ENCODE results near the gene SLC25A39.
"Not testable (repeated sequence)": the region's sequence is repeated elsewhere in the genome, so short reads cannot be mapped to it uniquely, and the experiment has no call there.

SLC25A39 gene

GRCh38 chr17:44353672-44354331 lies 29.2 kb upstream of the SLC25A39 start:
- DNase-seq (ENCODE audit: low read depth): no peak

- DNase-seq (ENCODE audit: low read depth): no peak
Observed at GRCh38 chr17:44352828-44353671, 28.4 kb upstream of the SLC25A39 start.

- no peak for DNase-seq (ENCODE audit: low read depth)
Observed at GRCh38 chr17:44351961-44352827, 27.6 kb upstream of the SLC25A39 start.

GRCh38 chr17:44351464-44351863 lies 26.8 kb upstream of the SLC25A39 start:
- no peak for DNase-seq (ENCODE audit: low read depth)

- peak; percentile 61 for DNase-seq (ENCODE audit: low read depth)
Observed at GRCh38 chr17:44350733-44351226, 26.2 kb upstream of the SLC25A39 start.

- no peak for DNase-seq (ENCODE audit: low read depth)
Observed at GRCh38 chr17:44349553-44350070, 25.0 kb upstream of the SLC25A39 start.

GRCh38 chr17:44348988-44349364 lies 24.4 kb upstream of the SLC25A39 start:
- DNase-seq (ENCODE audit: low read depth): no peak

- DNase-seq (ENCODE audit: low read depth): no peak
Observed at GRCh38 chr17:44348234-44348987, 23.8 kb upstream of the SLC25A39 start.

GRCh38 chr17:44347206-44348055 lies 22.8 kb upstream of the SLC25A39 start:
- not testable (repeated sequence) for DNase-seq (ENCODE audit: low read depth)

- DNase-seq (ENCODE audit: low read depth): no peak
Observed at GRCh38 chr17:44346064-44346844, 21.6 kb upstream of the SLC25A39 start.

GRCh38 chr17:44345454-44346026 lies 20.9 kb upstream of the SLC25A39 start:
- peak; percentile 27 for DNase-seq (ENCODE audit: low read depth)

GRCh38 chr17:44344939-44345453 lies 20.4 kb upstream of the SLC25A39 start, which contains the start of gene GRN:
TSS of gene GRN (plus strand) at chr17:44345302. CDS start at chr17:44349165, 3,863 bp downstream.
- DNase-seq (ENCODE audit: low read depth): peak; percentile 69

- no peak for DNase-seq (ENCODE audit: low read depth)
Observed at GRCh38 chr17:44343510-44344209, 19.0 kb upstream of the SLC25A39 start.

GRCh38 chr17:44340553-44340952 lies 15.9 kb upstream of the SLC25A39 start:
- DNase-seq (ENCODE audit: low read depth): not testable (repeated sequence)

GRCh38 chr17:44338702-44339101 lies 14.1 kb upstream of the SLC25A39 start:
- no peak for DNase-seq (ENCODE audit: low read depth)

- no peak for DNase-seq (ENCODE audit: low read depth)
Observed at GRCh38 chr17:44335968-44336367, 11.3 kb upstream of the SLC25A39 start.

- no peak for DNase-seq (ENCODE audit: low read depth)
Observed at GRCh38 chr17:44335564-44335963, 10.9 kb upstream of the SLC25A39 start.

GRCh38 chr17:44334727-44335126 lies 10.1 kb upstream of the SLC25A39 start:
- DNase-seq (ENCODE audit: low read depth): no peak
